Liver (tissue), 9 donors: ENCODE results near the gene MYG1. TPM values are rescaled to one million over a fixed set of nuclear protein-coding genes. Genes with fewer than 3 reads are reported as not detected.

ENCODE experiments used
- DNase-seq: peaks from one replicate; pipeline ENCODE4 v3.0.0-alpha.2; 2017; ENCODE audit warnings: low spot score
- H3K27ac ChIP-seq, 2 donors: one replicate each; pipeline ENCODE4 v1.7.0; 2013; ENCODE audit warnings: inconsistent platforms in 2 of 2, low read length in 2 of 2, control low read depth in 1 of 2, low read depth in 1 of 2, mild to moderate bottlenecking in 1 of 2
- H3K27me3 ChIP-seq, 4 donors: one replicate each; pipeline versions ENCODE4 v1.6.1 to v1.7.0; 2013; ENCODE audit warnings: low read length in 3 of 4, inconsistent platforms in 1 of 4, mild to moderate bottlenecking in 1 of 4, moderate library complexity in 1 of 4; ENCODE audit not compliant: control insufficient read depth in 4 of 4, insufficient read depth in 4 of 4
- H3K36me3 ChIP-seq, 4 donors: one replicate each; pipeline versions ENCODE4 v1.6.1 to v1.7.0; 2013; ENCODE audit warnings: low read length in 3 of 4, mild to moderate bottlenecking in 3 of 4, low read depth in 1 of 4, moderate library complexity in 1 of 4; ENCODE audit not compliant: control insufficient read depth in 4 of 4, insufficient read depth in 3 of 4
- H3K4me1 ChIP-seq, 4 donors: one replicate each; pipeline versions ENCODE4 v1.6.1 to v1.7.0; 2013; ENCODE audit warnings: low read length in 3 of 4, mild to moderate bottlenecking in 3 of 4, moderate library complexity in 1 of 4; ENCODE audit not compliant: control insufficient read depth in 4 of 4, insufficient read depth in 4 of 4
- H3K4me3 ChIP-seq, 3 donors: one replicate each; pipeline versions ENCODE4 v1.6.1 to v1.7.0; 2013; ENCODE audit warnings: low read length in 3 of 3, control low read depth in 1 of 3, low read depth in 1 of 3, mild to moderate bottlenecking in 1 of 3
- H3K9ac ChIP-seq, 2 donors: one replicate each; pipeline ENCODE4 v1.7.0; 2013; ENCODE audit warnings: low read length in 2 of 2, mild to moderate bottlenecking in 2 of 2, moderate library complexity in 2 of 2, control low read depth in 1 of 2, low read depth in 1 of 2
- H3K9me3 ChIP-seq, 4 donors: one replicate each; pipeline versions ENCODE4 v1.6.1 to v1.7.0; 2013; ENCODE audit warnings: low read length in 3 of 4; ENCODE audit not compliant: control insufficient read depth in 4 of 4
- EGR1 ChIP-seq, 2 donors: IDR thresholded peaks; 2 replicates each; pipeline ENCODE4 v1.6.1; 2016 to 2018; ENCODE audit warnings: antibody characterized with exemption in 2 of 2, low read depth in 2 of 2
- FOXA1 ChIP-seq: IDR thresholded peaks from 2 replicates; pipeline ENCODE4 v1.6.1; 2016; ENCODE audit warnings: antibody characterized with exemption
- FOXA2 ChIP-seq: IDR thresholded peaks from 2 replicates; pipeline ENCODE4 v1.6.1; 2016; ENCODE audit warnings: antibody characterized with exemption
- GABPA ChIP-seq, 2 donors: IDR thresholded peaks in 1 of 2; conservative IDR thresholded peaks in 1 of 2; 2 replicates each; pipeline ENCODE4 v1.6.1; 2016; ENCODE audit warnings: antibody characterized with exemption in 2 of 2, mild to moderate bottlenecking in 1 of 2, moderate library complexity in 1 of 2
- HNF4A ChIP-seq, 2 donors: conservative IDR thresholded peaks; 2 replicates each; pipeline ENCODE4 v1.6.1; 2016; ENCODE audit warnings: antibody characterized with exemption in 2 of 2, mild to moderate bottlenecking in 2 of 2
- HNF4G ChIP-seq: IDR thresholded peaks from 2 replicates; pipeline ENCODE4 v1.6.1; 2016; ENCODE audit warnings: antibody characterized with exemption
- JUND ChIP-seq, 2 donors: IDR thresholded peaks; 2 replicates each; pipeline ENCODE4 v1.6.1; 2016; ENCODE audit warnings: antibody characterized with exemption in 2 of 2
- NR2F2 ChIP-seq: IDR thresholded peaks from 2 replicates; pipeline ENCODE4 v1.6.1; 2016; ENCODE audit warnings: antibody characterized with exemption
- RAD21 ChIP-seq, 2 donors: IDR thresholded peaks; 2 replicates each; pipeline ENCODE4 v1.6.1; 2016; ENCODE audit warnings: antibody characterized with exemption in 2 of 2, mild to moderate bottlenecking in 2 of 2
- RXRA ChIP-seq, 2 donors: IDR thresholded peaks; 2 replicates each; pipeline ENCODE4 v1.6.1; 2017 to 2018; ENCODE audit warnings: antibody characterized with exemption in 2 of 2, mild to moderate bottlenecking in 1 of 2
- SP1 ChIP-seq: IDR thresholded peaks from 2 replicates; pipeline ENCODE4 v1.6.1; 2018; ENCODE audit warnings: antibody characterized with exemption, mild to moderate bottlenecking
- TAF1 ChIP-seq: conservative IDR thresholded peaks from 2 replicates; pipeline ENCODE4 v1.6.1; 2016; ENCODE audit warnings: antibody characterized with exemption, mild to moderate bottlenecking
- YY1 ChIP-seq: IDR thresholded peaks from 2 replicates; pipeline ENCODE4 v1.6.1; 2016; ENCODE audit warnings: antibody characterized with exemption, mild to moderate bottlenecking
- WGBS: extraction: QIAGEN DNeasy Blood & Tissue Kit; methylation state at CpG from one replicate; pipeline ENCODE4 v1.1.7; 2013; 5-methylcytosine and 5-hydroxymethylcytosine counted together
- polyA plus RNA-seq, 2 donors: library from polyadenylated mRNA; stranded (reverse) in 1 of 2; unstranded in 1 of 2; fragments of 200-250 nt in 1 of 2; fragments of >200 nt in 1 of 2; fragmentation: Nextera tagmentation in 1 of 2; extraction: Ambion mirVana in 1 of 2; gene quantifications; one replicate each; pipeline versions ENCODE4 v1.2.1 to v1.2.3, GENCODE V29; 2013 to 2015
- total RNA-seq, 2 donors: library from RNA; depleted of rRNA; stranded (reverse); fragments of >200 nt; gene quantifications; one replicate each; pipeline ENCODE4 v1.2.3, GENCODE V29; 2014
- TF ChIP-seq, protein P1 (sequence below): IDR thresholded peaks from 2 replicates; pipeline ENCODE4 v1.6.1; 2016; ENCODE audit warnings: antibody characterized with exemption
- TF ChIP-seq, protein P2 (sequence below): IDR thresholded peaks from 2 replicates; pipeline ENCODE4 v1.6.1; 2016; ENCODE audit warnings: antibody characterized with exemption, mild to moderate bottlenecking
- TF ChIP-seq, protein P3 (sequence below): IDR thresholded peaks from 2 replicates; pipeline ENCODE4 v1.6.1; 2016; ENCODE audit warnings: antibody characterized with exemption
- donor health status: healthy.
- donor health status: healthy.
- donor health status: healthy.
- donor health status: healthy.
- donor health status: healthy.

The MYG1 gene
- total and polyA plus RNA-seq, 4 donors = 15.0 to 28.0 (median 19.3) TPM

DNA sequence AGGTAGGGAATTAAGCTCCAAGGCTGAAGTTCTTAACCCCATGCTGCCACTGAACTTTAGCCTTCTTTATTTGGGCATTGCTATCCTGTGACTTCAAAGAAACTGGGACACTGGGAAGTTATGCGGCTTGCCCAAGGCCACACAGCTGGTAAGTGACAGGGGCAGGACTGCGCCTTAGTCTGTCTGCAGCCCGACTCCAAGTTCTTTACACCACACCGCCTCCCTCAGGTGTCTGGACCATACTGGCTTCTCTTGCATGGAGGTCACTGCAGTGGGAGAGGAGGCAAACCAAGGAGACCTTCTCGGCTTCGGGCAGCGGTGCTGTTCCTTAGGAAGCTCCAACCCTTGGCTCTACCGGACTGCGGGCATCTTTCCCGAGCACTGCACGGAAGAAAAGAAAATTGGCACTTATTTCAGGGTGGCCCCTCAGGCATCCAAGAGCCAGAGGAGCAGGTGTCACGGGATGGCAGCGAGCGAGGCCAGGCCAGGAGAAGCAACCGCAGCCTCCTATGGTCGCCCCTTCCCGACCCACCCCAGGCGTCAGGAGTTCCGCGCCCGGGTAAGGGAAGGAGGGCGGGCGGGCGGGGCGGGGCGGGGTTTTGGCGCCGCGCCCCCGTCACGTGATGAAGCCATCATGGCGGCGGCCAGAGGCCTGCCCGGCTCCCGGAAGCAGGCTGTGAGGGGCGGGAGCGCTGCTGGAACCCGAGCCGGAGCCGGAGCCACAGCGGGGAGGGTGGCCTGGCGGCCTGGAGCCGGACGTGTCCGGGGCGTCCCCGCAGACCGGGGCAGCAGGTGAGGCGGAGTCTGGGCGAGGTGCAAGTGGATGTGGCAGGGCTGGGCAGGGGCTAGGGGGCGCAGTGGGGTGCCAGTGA lies 47.8 kb upstream of the MYG1 start:
- Histone ChIP-seq H3K9me3 (no peaks in the 10 kb centered on the region), H3K4me1 (peaks cover 8 to 20% (median 16%) of the 10 kb centered on the region in 4 donors), H3K4me3 (peak overlapping the region; percentile 74 to 94 (median 86)), H3K9ac (peak overlapping the region; percentile 60 to 84), H3K36me3 (no peaks in the 10 kb centered on the region), H3K27me3 (no peaks in the 10 kb centered on the region), H3K27ac (peak overlapping the region; percentile 72 to 90)
- TF ChIP-seq RAD21 (IDR thresholded peaks at IDR 0.05) = peak; percentile 64 to 67
- TF ChIP-seq NR2F2 = no peak
- peak; percentile 95 for TF ChIP-seq YY1
- peak; percentile 89 for DNase-seq
- 1% methylated on average over 51 of the region's 51 CpGs for WGBS

DNA sequence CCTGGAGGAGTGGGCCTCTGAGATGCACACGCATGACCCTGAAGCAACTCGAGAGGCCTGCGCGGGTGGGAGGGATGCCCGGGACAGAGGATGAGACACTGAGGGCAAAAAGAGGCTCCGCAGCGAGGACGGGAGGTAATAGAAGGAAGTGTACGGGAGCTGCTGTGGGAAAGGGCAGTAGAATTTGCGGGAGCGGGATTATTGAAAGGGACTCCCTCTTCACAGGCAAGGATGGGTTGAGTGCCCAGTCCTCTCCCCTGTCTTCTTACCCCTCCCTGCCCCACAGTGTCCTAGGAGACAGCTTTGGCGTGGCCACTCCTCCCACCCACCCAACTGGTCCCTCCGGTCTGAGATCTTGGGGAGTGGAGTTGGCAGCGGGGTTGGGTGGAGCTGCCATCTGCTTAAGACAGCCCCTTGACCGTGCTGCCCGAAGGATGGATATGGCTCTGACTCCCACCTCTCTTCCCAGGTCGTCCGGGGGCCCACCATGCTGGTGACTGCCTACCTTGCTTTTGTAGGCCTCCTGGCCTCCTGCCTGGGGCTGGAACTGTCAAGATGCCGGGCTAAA lies 47.1 kb upstream of the MYG1 start:
- peak overlapping the region; percentile 74 to 94 (median 86) for H3K4me3 ChIP-seq
- WGBS = 20% methylated on average over 19 of the region's 19 CpGs
- H3K36me3 ChIP-seq = no peaks in the 10 kb centered on the region
- H3K27me3 ChIP-seq = no peaks in the 10 kb centered on the region
- H3K9me3 ChIP-seq = no peaks in the 10 kb centered on the region
- peaks cover 8 to 20% (median 16%) of the 10 kb centered on the region in 4 donors for H3K4me1 ChIP-seq
- no peak for DNase-seq
- TF ChIP-seq FOXA1 = no peak
- TF ChIP-seq, protein P1, sequence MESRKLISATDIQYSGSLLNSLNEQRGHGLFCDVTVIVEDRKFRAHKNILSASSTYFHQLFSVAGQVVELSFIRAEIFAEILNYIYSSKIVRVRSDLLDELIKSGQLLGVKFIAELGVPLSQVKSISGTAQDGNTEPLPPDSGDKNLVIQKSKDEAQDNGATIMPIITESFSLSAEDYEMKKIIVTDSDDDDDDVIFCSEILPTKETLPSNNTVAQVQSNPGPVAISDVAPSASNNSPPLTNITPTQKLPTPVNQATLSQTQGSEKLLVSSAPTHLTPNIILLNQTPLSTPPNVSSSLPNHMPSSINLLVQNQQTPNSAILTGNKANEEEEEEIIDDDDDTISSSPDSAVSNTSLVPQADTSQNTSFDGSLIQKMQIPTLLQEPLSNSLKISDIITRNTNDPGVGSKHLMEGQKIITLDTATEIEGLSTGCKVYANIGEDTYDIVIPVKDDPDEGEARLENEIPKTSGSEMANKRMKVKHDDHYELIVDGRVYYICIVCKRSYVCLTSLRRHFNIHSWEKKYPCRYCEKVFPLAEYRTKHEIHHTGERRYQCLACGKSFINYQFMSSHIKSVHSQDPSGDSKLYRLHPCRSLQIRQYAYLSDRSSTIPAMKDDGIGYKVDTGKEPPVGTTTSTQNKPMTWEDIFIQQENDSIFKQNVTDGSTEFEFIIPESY = no peak
- TF ChIP-seq, protein P2, sequence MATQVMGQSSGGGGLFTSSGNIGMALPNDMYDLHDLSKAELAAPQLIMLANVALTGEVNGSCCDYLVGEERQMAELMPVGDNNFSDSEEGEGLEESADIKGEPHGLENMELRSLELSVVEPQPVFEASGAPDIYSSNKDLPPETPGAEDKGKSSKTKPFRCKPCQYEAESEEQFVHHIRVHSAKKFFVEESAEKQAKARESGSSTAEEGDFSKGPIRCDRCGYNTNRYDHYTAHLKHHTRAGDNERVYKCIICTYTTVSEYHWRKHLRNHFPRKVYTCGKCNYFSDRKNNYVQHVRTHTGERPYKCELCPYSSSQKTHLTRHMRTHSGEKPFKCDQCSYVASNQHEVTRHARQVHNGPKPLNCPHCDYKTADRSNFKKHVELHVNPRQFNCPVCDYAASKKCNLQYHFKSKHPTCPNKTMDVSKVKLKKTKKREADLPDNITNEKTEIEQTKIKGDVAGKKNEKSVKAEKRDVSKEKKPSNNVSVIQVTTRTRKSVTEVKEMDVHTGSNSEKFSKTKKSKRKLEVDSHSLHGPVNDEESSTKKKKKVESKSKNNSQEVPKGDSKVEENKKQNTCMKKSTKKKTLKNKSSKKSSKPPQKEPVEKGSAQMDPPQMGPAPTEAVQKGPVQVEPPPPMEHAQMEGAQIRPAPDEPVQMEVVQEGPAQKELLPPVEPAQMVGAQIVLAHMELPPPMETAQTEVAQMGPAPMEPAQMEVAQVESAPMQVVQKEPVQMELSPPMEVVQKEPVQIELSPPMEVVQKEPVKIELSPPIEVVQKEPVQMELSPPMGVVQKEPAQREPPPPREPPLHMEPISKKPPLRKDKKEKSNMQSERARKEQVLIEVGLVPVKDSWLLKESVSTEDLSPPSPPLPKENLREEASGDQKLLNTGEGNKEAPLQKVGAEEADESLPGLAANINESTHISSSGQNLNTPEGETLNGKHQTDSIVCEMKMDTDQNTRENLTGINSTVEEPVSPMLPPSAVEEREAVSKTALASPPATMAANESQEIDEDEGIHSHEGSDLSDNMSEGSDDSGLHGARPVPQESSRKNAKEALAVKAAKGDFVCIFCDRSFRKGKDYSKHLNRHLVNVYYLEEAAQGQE = no peak
- TF ChIP-seq JUND (IDR thresholded peaks at IDR 0.05) = no peak
- no peak for TF ChIP-seq HNF4A (conservative IDR thresholded peaks at IDR 0.05)
- TF ChIP-seq GABPA (IDR thresholded peaks at IDR 0.05 in 1 of 2, conservative IDR thresholded peaks at IDR 0.05 in 1 of 2) = no peak
- no peak for TF ChIP-seq EGR1 (IDR thresholded peaks at IDR 0.05; ENCODE audit: low read depth in 2 of 2)
- no peak for TF ChIP-seq FOXA2
- TF ChIP-seq RXRA (IDR thresholded peaks at IDR 0.05) = no peak
- no peak for TF ChIP-seq TAF1
- TF ChIP-seq YY1 = no peak
- no peak for TF ChIP-seq SP1
- TF ChIP-seq, protein P3, sequence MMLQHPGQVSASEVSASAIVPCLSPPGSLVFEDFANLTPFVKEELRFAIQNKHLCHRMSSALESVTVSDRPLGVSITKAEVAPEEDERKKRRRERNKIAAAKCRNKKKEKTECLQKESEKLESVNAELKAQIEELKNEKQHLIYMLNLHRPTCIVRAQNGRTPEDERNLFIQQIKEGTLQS = no peak
- no peak for TF ChIP-seq HNF4G
- H3K9ac ChIP-seq = peak overlapping the region; percentile 60 to 74
- H3K27ac ChIP-seq = peak overlapping the region; percentile 72 to 90
